NT2/D1 (cell line): ENCODE measurements around the gene GRK5.

Source experiments
- SUZ12 ChIP-seq: IDR thresholded peaks from 2 replicates; pipeline ENCODE4 v1.6.1; 2011; ENCODE audit not compliant: insufficient read length, insufficient read depth; ENCODE audit errors: extremely low read depth
- YY1 ChIP-seq: IDR thresholded peaks from 2 replicates; pipeline ENCODE4 v1.6.1; 2011; ENCODE audit not compliant: insufficient read length, insufficient read depth
- ZNF274 ChIP-seq: IDR thresholded peaks from 2 replicates; pipeline ENCODE4 v1.6.1; 2011; ENCODE audit warnings: mild to moderate bottlenecking, low read depth, low read length

- TF ChIP-seq YY1 (no peak), SUZ12 (no peak), ZNF274 (no peak)
Measured at GRCh38 chr10:119248184-119248583, 40.8 kb downstream of the GRK5 start.
